ENCODE data around the gene C11orf24. TPM values are rescaled to one million over a fixed set of nuclear protein-coding genes. Genes with fewer than 3 reads are reported as not detected.
"Not testable (repeated sequence)": the region's sequence is repeated elsewhere in the genome, so short reads cannot be mapped to it uniquely, and the experiment has no call there.

Gene C11orf24
- total RNA-seq, 2 donors from 2014 or later: 10.5 to 11.6 TPM

GRCh38 chr11:68295940-68296339 is 24.2 kb upstream of the C11orf24 start:
- H3K9me3 ChIP-seq (ENCODE audit: control insufficient read depth, low read length, poor library complexity, severe bottlenecking): no peaks in the 10 kb centered on the region
- peak overlapping the region; percentile 43 for H3K27ac Mint-ChIP-seq
- ATAC-seq: no peak
- no peak for DNase-seq
- H3K36me3 Mint-ChIP-seq (ENCODE audit: low read depth): no peaks in the 10 kb centered on the region
- H3K27me3 Mint-ChIP-seq: peaks cover 8% of the 10 kb centered on the region
- H3K4me3 Mint-ChIP-seq: no peak overlapping the region
- H3K4me1 Mint-ChIP-seq: peaks cover 2% of the 10 kb centered on the region

- peak overlapping the region; percentile 43 for H3K27ac Mint-ChIP-seq
- H3K4me3 Mint-ChIP-seq: no peak overlapping the region
- H3K36me3 Mint-ChIP-seq (ENCODE audit: low read depth): no peaks in the 10 kb centered on the region
- no peaks in the 10 kb centered on the region for H3K9me3 ChIP-seq (ENCODE audit: control insufficient read depth, low read length, poor library complexity, severe bottlenecking)
- peaks cover 8% of the 10 kb centered on the region for H3K27me3 Mint-ChIP-seq
- H3K4me1 Mint-ChIP-seq: peaks cover 2% of the 10 kb centered on the region
- ATAC-seq (no peak), DNase-seq (no peak)
Observed at GRCh38 chr11:68295271-68295670, 23.5 kb upstream of the C11orf24 start.

- no peak overlapping the region for H3K27ac Mint-ChIP-seq
- H3K4me3 Mint-ChIP-seq: no peak overlapping the region
- DNase-seq (no peak), ATAC-seq (no peak)
- H3K36me3 Mint-ChIP-seq (ENCODE audit: low read depth): no peaks in the 10 kb centered on the region
- H3K27me3 Mint-ChIP-seq: peaks cover 6% of the 10 kb centered on the region
- H3K9me3 ChIP-seq (ENCODE audit: control insufficient read depth, low read length, poor library complexity, severe bottlenecking): peaks cover 4% of the 10 kb centered on the region
- H3K4me1 Mint-ChIP-seq: peaks cover 2% of the 10 kb centered on the region
Observed at GRCh38 chr11:68293708-68294107, 21.9 kb upstream of the C11orf24 start.

DNA sequence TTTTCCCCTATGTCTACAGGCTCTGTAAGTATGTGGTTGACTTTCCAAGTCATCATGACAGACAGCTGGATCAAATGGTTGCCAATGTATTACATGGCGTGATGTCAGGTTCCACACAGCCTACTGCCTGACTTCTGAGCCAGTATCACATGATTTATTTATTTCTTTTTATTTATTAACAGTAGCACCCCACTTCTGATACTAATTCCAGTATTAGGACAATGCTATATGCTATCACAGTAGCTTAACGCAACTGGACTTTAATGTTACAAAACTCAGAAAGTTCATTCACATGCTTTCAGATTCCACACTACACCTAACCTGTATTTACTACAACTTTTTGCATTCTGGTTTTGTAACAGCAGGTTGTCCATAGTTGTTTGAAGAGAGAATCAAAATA is 17.7 kb upstream of the C11orf24 start:
- H3K27me3 Mint-ChIP-seq: no peaks in the 10 kb centered on the region
- H3K9me3 ChIP-seq (ENCODE audit: control insufficient read depth, low read length, poor library complexity, severe bottlenecking): peaks cover 4% of the 10 kb centered on the region
- DNase-seq (no peak), ATAC-seq (no peak)
- no peaks in the 10 kb centered on the region for H3K36me3 Mint-ChIP-seq (ENCODE audit: low read depth)
- H3K27ac Mint-ChIP-seq: no peak overlapping the region
- H3K4me3 Mint-ChIP-seq: no peak overlapping the region
- no peaks in the 10 kb centered on the region for H3K4me1 Mint-ChIP-seq

DNA sequence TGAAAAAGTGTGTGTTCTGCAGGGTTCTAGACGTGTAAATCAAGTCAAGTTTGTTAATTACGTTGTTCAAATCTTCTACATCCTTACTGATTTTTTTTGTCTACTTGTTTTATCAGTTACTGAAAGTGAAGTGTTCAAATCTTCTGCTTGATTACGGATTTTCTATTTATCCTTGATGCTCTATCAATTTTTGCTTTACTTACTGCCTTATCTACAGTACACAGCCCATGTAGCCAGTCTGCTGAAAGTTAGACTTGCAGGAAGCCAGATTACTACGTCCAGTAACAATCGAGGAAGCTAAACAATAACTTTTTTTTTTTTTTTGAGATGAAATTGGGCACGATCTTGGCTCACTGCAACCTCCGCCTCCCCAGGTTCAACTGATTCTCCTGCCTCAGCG is 15.6 kb upstream of the C11orf24 start:
- DNase-seq (no peak), ATAC-seq (no peak)
- peaks cover 9% of the 10 kb centered on the region for H3K4me1 Mint-ChIP-seq
- H3K9me3 ChIP-seq (ENCODE audit: control insufficient read depth, low read length, poor library complexity, severe bottlenecking): peaks cover 4% of the 10 kb centered on the region
- H3K36me3 Mint-ChIP-seq (ENCODE audit: low read depth): no peaks in the 10 kb centered on the region
- H3K27me3 Mint-ChIP-seq: peaks cover 9% of the 10 kb centered on the region
- H3K4me3 Mint-ChIP-seq: no peak overlapping the region
- no peak overlapping the region for H3K27ac Mint-ChIP-seq

GRCh38 chr11:68284588-68284987 is 12.8 kb upstream of the C11orf24 start:
- not testable (repeated sequence) for H3K36me3 Mint-ChIP-seq (ENCODE audit: low read depth); H3K27me3 Mint-ChIP-seq; ATAC-seq; H3K27ac Mint-ChIP-seq; DNase-seq; H3K9me3 ChIP-seq (ENCODE audit: control insufficient read depth, low read length, poor library complexity, severe bottlenecking); H3K4me3 Mint-ChIP-seq
- peaks cover 19% of the 10 kb centered on the region for H3K4me1 Mint-ChIP-seq

DNA sequence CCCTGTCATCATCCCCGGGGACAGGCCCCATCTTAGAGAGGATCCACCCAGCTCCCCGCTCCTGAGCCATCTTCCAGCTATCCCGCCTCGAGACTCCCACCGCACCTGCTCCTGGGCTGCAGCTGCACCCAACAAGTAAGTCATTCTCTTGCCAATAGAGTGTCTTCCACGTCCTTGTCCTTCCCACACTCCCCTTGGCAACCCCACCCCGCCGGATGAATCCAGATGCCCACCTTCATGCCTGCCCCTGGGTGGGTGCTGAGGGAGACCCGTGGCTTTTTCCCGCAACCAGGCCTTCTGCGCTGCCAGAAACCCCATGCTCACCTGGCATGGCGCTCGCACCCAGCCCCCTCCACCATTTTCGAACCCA is 11.1 kb upstream of the C11orf24 start:
- peaks cover 19% of the 10 kb centered on the region for H3K4me1 Mint-ChIP-seq
- peak overlapping the region; percentile 61 for H3K4me3 Mint-ChIP-seq
- DNase-seq: no peak
- H3K27ac Mint-ChIP-seq: peak overlapping the region; percentile 43
- no peaks in the 10 kb centered on the region for H3K36me3 Mint-ChIP-seq (ENCODE audit: low read depth)
- H3K27me3 Mint-ChIP-seq: peaks cover 9% of the 10 kb centered on the region
- ATAC-seq: no peak
- no peaks in the 10 kb centered on the region for H3K9me3 ChIP-seq (ENCODE audit: control insufficient read depth, low read length, poor library complexity, severe bottlenecking)

DNA sequence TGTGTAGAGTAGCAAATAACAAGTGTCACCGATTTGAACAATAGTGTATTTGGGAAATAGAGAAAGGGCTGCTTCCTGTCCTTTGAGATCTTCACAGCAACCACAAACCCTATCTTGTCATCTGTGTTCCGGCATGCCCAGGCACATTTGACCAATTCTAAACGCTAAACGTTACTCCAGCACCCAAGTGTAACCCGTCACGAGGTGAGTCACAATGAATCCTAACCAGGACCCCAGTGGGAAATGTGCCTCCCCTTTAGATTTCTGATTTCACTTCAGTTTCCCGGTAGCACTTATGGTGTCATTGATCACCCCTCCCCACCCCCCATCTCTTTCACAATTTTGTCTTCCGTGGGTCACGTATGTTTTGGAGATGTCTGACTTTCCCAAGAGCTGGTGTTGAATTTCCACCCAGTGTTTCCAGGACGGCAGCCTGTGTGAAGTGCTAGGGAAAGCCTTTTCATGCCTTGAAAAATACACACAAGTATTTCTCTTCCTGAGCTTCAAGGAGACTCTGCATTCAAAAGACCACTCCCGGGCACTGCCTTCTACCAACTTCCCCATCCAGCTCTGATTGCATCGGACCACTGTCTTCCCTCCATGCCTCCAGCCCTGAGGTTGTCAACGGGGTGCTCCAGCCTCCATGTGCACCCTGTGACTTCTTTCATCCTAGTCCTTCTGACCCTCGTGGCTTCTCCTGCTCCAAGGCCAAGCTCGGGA is 10.5 kb upstream of the C11orf24 start:
- H3K9me3 ChIP-seq (ENCODE audit: control insufficient read depth, low read length, poor library complexity, severe bottlenecking): no peaks in the 10 kb centered on the region
- H3K4me3 Mint-ChIP-seq: peak overlapping the region; percentile 61
- no peak for DNase-seq
- peaks cover 9% of the 10 kb centered on the region for H3K27me3 Mint-ChIP-seq
- H3K27ac Mint-ChIP-seq: peak overlapping the region; percentile 43
- H3K36me3 Mint-ChIP-seq (ENCODE audit: low read depth): no peaks in the 10 kb centered on the region
- ATAC-seq: peak; percentile 57
- peaks cover 19% of the 10 kb centered on the region for H3K4me1 Mint-ChIP-seq

- H3K9me3 ChIP-seq (ENCODE audit: control insufficient read depth, low read length, poor library complexity, severe bottlenecking): no peaks in the 10 kb centered on the region
- no peak for DNase-seq
- ATAC-seq: no peak
- no peak overlapping the region for H3K27ac Mint-ChIP-seq
- H3K4me3 Mint-ChIP-seq: no peak overlapping the region
- no peaks in the 10 kb centered on the region for H3K36me3 Mint-ChIP-seq (ENCODE audit: low read depth)
- peaks cover 9% of the 10 kb centered on the region for H3K27me3 Mint-ChIP-seq
- H3K4me1 Mint-ChIP-seq: peaks cover 19% of the 10 kb centered on the region
Observed at GRCh38 chr11:68279676-68280075, 7.9 kb upstream of the C11orf24 start.

GRCh38 chr11:68276861-68277260 is 5.1 kb upstream of the C11orf24 start:
- Mint-ChIP-seq H3K27ac (no peak overlapping the region), H3K27me3 (no peaks in the 10 kb centered on the region), H3K4me1 (peaks cover 12% of the 10 kb centered on the region), H3K36me3 (ENCODE audit: low read depth) (no peaks in the 10 kb centered on the region), H3K4me3 (no peak overlapping the region)
- ATAC-seq (no peak), DNase-seq (no peak)
- H3K9me3 ChIP-seq (ENCODE audit: control insufficient read depth, low read length, poor library complexity, severe bottlenecking): no peaks in the 10 kb centered on the region

- H3K4me1 Mint-ChIP-seq: peaks cover 15% of the 10 kb centered on the region
- H3K4me3 Mint-ChIP-seq: no peak overlapping the region
- no peak overlapping the region for H3K27ac Mint-ChIP-seq
- H3K9me3 ChIP-seq (ENCODE audit: control insufficient read depth, low read length, poor library complexity, severe bottlenecking): no peaks in the 10 kb centered on the region
- no peaks in the 10 kb centered on the region for H3K36me3 Mint-ChIP-seq (ENCODE audit: low read depth)
- ATAC-seq: no peak
- no peaks in the 10 kb centered on the region for H3K27me3 Mint-ChIP-seq
- no peak for DNase-seq
Observed at GRCh38 chr11:68275721-68276507, 4.1 kb upstream of the C11orf24 start.

DNA sequence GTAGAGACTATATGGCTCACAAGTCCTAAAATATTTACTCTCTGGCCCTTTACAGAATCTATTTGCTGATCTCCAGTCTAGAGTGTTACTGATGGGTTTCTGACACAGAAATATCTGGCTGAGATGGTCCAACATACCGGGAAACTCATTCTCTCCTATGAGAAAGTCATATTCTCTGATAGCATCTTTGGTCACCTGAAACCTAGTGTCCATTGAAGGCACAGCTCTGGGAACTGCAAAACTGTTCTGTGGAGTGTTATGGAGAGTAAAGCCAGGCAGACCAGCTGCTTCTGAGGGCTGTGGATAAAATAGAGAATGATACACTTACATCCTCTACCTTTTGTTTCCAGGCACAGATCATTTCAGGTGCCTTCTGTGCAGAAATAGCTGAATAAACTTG is 2.5 kb upstream of the C11orf24 start:
- no peak overlapping the region for H3K27ac Mint-ChIP-seq
- no peaks in the 10 kb centered on the region for H3K36me3 Mint-ChIP-seq (ENCODE audit: low read depth)
- peaks cover 23% of the 10 kb centered on the region for H3K4me1 Mint-ChIP-seq
- ATAC-seq (no peak), DNase-seq (no peak)
- no peak overlapping the region for H3K4me3 Mint-ChIP-seq
- H3K9me3 ChIP-seq (ENCODE audit: control insufficient read depth, low read length, poor library complexity, severe bottlenecking): no peaks in the 10 kb centered on the region
- H3K27me3 Mint-ChIP-seq: no peaks in the 10 kb centered on the region

GRCh38 chr11:68273026-68273738 is 1.4 kb upstream of the C11orf24 start:
- Mint-ChIP-seq H3K4me3 (peak overlapping the region; percentile 31), H3K36me3 (ENCODE audit: low read depth) (no peaks in the 10 kb centered on the region), H3K4me1 (peaks cover 30% of the 10 kb centered on the region), H3K27me3 (no peaks in the 10 kb centered on the region), H3K27ac (peak overlapping the region; percentile 92)
- no peak for ATAC-seq
- no peak for DNase-seq
- H3K9me3 ChIP-seq (ENCODE audit: control insufficient read depth, low read length, poor library complexity, severe bottlenecking): no peaks in the 10 kb centered on the region
